Measurements from ENCODE around the gene KRTAP12-4. TPM values are rescaled to one million over a fixed set of nuclear protein-coding genes. Genes with fewer than 3 reads are reported as not detected.

Gene KRTAP12-4
- total RNA-seq, 1 experiment from 2014 or later, result not detected

DNA sequence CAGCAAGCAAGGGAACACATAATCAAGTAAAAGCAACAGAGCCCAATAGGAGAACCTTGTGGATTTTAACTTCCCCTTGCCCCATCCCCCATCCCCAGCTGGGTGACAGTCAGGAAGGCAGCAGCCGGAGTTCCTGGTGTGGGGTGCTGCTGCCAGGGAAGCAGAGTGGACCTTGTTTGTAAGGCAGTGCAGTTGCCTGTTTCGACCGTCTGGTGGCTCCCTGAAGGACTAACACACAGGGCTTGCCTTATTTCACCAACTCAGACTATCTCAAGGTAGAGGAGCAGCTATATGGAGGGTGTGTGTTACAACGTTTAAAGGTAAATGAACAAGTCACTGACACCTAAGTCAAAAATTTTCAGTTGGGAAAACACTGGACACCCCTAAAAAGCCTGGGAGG lies 36.0 kb downstream of the KRTAP12-4 start:
- H3K27ac Mint-ChIP-seq (ENCODE audit: low read depth, unreplicated experiment), result no peak overlapping the region
- no peak for DNase-seq (ENCODE audit: unreplicated experiment)
- H3K4me1 Mint-ChIP-seq (ENCODE audit: insufficient read depth, unreplicated experiment), result peaks cover 8% of the 10 kb centered on the region
- TF ChIP-seq, protein P1, sequence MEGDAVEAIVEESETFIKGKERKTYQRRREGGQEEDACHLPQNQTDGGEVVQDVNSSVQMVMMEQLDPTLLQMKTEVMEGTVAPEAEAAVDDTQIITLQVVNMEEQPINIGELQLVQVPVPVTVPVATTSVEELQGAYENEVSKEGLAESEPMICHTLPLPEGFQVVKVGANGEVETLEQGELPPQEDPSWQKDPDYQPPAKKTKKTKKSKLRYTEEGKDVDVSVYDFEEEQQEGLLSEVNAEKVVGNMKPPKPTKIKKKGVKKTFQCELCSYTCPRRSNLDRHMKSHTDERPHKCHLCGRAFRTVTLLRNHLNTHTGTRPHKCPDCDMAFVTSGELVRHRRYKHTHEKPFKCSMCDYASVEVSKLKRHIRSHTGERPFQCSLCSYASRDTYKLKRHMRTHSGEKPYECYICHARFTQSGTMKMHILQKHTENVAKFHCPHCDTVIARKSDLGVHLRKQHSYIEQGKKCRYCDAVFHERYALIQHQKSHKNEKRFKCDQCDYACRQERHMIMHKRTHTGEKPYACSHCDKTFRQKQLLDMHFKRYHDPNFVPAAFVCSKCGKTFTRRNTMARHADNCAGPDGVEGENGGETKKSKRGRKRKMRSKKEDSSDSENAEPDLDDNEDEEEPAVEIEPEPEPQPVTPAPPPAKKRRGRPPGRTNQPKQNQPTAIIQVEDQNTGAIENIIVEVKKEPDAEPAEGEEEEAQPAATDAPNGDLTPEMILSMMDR (IDR thresholded peaks at IDR 0.05; ENCODE audit: unreplicated experiment), result no peak
- H3K4me3 Mint-ChIP-seq (ENCODE audit: unreplicated experiment), result no peak overlapping the region
- H3K36me3 Mint-ChIP-seq (ENCODE audit: insufficient read depth, unreplicated experiment), result no peaks in the 10 kb centered on the region
- ChIA-PET POLR2A (interaction anchor here (0.6 to 0.9 kb wide), 2 partner anchors 102 to 879 kb away, joined by 3 to 5 read pairs; no protein-coding TSS in a partner anchor), CTCF (no interaction called here)
- intact Hi-C loops (cut with micrococcal nuclease), result loop anchor here (2.0 kb wide), 1 partner anchor 124 kb away; no protein-coding TSS in a partner anchor
- H3K9me3 Mint-ChIP-seq (ENCODE audit: unreplicated experiment), result peaks cover 37% of the 10 kb centered on the region
- peaks cover 63% of the 10 kb centered on the region for H3K27me3 Mint-ChIP-seq (ENCODE audit: insufficient read depth, unreplicated experiment)
- no TSS peak for BruUV-seq (replicated peaks)

DNA sequence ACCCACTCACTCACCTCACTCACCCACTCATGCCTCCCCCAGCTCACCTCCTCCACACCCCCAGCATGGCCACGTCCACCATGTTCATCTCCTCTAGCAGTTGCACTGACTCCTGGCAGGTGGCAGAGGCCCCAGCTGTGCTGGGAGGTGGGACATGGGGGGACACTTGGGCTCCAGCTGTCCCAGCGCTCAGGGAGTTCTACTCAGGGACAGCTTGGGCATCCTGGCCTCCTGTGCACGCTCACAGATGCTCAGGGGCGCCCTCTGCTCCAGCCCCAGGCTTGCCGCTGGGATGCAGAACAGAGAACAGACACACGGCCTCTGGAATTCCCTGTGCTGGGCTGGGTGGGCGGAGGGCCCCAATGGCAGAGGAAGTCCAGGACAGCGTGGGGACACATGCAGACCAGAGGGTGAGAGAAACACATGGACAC lies 37.4 kb downstream of the KRTAP12-4 start:
- Mint-ChIP-seq H3K4me3 (ENCODE audit: unreplicated experiment) (no peak overlapping the region), H3K4me1 (ENCODE audit: insufficient read depth, unreplicated experiment) (peaks cover 8% of the 10 kb centered on the region), H3K27ac (ENCODE audit: low read depth, unreplicated experiment) (no peak overlapping the region), H3K36me3 (ENCODE audit: insufficient read depth, unreplicated experiment) (no peaks in the 10 kb centered on the region), H3K9me3 (ENCODE audit: unreplicated experiment) (peaks cover 31% of the 10 kb centered on the region), H3K27me3 (ENCODE audit: insufficient read depth, unreplicated experiment) (peaks cover 73% of the 10 kb centered on the region)
- TF ChIP-seq, protein P1 (IDR thresholded peaks at IDR 0.05; ENCODE audit: unreplicated experiment), result no peak
- intact Hi-C loops (cut with micrococcal nuclease), result no loop called here
- no TSS peak for BruUV-seq (replicated peaks)
- CTCF ChIA-PET, result no interaction called here
- POLR2A ChIA-PET, result no interaction called here
- DNase-seq (ENCODE audit: unreplicated experiment), result no peak

DNA sequence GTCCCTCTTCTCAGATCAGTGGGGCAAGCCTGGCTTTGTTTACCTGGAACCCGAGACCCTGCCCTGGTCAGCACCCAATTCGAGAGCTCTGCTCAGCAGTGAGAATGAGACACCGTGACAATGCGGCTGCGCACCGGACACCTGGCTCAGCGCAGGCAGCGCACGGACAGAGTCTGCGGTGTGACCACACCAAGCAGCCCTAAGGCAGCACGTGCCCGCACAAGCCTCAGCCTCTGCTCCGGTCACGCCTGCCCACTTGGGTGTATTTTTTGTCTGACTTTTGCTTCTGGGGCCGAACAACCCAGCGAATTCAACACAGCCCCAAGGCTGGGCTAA lies 37.9 kb downstream of the KRTAP12-4 start:
- Mint-ChIP-seq H3K4me3 (ENCODE audit: unreplicated experiment) (no peak overlapping the region), H3K27me3 (ENCODE audit: insufficient read depth, unreplicated experiment) (peaks cover 73% of the 10 kb centered on the region), H3K4me1 (ENCODE audit: insufficient read depth, unreplicated experiment) (peaks cover 8% of the 10 kb centered on the region), H3K36me3 (ENCODE audit: insufficient read depth, unreplicated experiment) (no peaks in the 10 kb centered on the region), H3K9me3 (ENCODE audit: unreplicated experiment) (peaks cover 31% of the 10 kb centered on the region), H3K27ac (ENCODE audit: low read depth, unreplicated experiment) (no peak overlapping the region)
- TF ChIP-seq, protein P1 (IDR thresholded peaks at IDR 0.05; ENCODE audit: unreplicated experiment), result no peak
- ChIA-PET POLR2A (interaction anchor here (0.7 kb wide), 1 partner anchor 9 kb away, joined by 3 read pairs; no protein-coding TSS in a partner anchor), CTCF (no interaction called here)
- BruUV-seq (replicated peaks), result no TSS peak
- DNase-seq (ENCODE audit: unreplicated experiment), result peak; percentile 24
- intact Hi-C loops (cut with micrococcal nuclease), result no loop called here

DNA sequence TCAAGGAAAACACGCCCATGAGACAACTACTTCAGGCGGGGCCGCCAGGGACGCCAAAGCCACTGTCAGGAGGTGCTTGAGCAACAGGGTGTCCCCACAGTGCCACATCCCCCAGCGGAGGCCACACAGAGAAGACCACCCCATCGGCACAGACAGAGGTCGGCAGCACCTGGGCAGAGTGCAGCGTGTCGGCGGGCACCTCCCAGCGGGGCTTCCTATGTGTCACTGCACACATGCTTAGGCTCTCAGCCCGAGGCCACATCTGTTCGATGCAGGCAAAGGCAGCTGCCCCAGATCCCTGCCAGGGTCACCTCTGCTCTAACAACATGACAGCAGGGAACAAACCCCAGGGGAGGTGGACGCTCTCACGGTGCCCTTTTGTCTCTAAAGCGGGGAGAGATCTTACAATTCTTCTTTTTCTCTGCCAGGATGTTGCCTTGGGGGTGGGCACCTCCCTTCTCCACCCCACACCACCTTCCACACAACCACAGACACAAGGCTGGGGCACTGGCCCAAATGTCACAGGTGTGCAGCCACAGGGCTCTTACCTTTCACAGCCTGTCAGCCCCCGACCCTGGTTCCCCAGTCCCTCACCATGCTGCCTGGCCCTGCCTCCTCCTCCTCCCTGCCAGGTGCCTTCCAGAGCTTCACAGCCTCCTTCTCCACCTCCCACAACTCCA lies 38.4 kb downstream of the KRTAP12-4 start:
- no peak for DNase-seq (ENCODE audit: unreplicated experiment)
- intact Hi-C loops (cut with micrococcal nuclease), result no loop called here
- BruUV-seq (replicated peaks), result no TSS peak
- TF ChIP-seq, protein P1 (IDR thresholded peaks at IDR 0.05; ENCODE audit: unreplicated experiment), result no peak
- H3K4me1 Mint-ChIP-seq (ENCODE audit: insufficient read depth, unreplicated experiment), result peaks cover 8% of the 10 kb centered on the region
- H3K36me3 Mint-ChIP-seq (ENCODE audit: insufficient read depth, unreplicated experiment), result no peaks in the 10 kb centered on the region
- CTCF ChIA-PET, result no interaction called here
- H3K9me3 Mint-ChIP-seq (ENCODE audit: unreplicated experiment), result peaks cover 31% of the 10 kb centered on the region
- H3K4me3 Mint-ChIP-seq (ENCODE audit: unreplicated experiment), result no peak overlapping the region
- H3K27ac Mint-ChIP-seq (ENCODE audit: low read depth, unreplicated experiment), result no peak overlapping the region
- peaks cover 73% of the 10 kb centered on the region for H3K27me3 Mint-ChIP-seq (ENCODE audit: insufficient read depth, unreplicated experiment)
- POLR2A ChIA-PET, result interaction anchor here (0.7 kb wide), 1 partner anchor 9 kb away, joined by 3 read pairs; no protein-coding TSS in a partner anchor

Data from MCF 10A (cell line).